ENCODE measurements around the gene CHTF8.

Gene CHTF8

GRCh38 chr16:69107316-69107962, 24.9 kb downstream of the CHTF8 start:
- in situ Hi-C loops (cut with HindIII; ENCODE audit: low pct_unique_long_range_greater_than_20kb, low sequenced_read_pairs) = no loop called here
- no peak for DNase-seq (ENCODE audit: low read depth in 1 of 2, low spot score in 1 of 2)
- TF ChIP-seq JUND (IDR thresholded peaks at IDR 0.05; ENCODE audit: low read depth) = no peak

GRCh38 chr16:69106491-69107315, 25.7 kb downstream of the CHTF8 start:
- TF ChIP-seq JUND (IDR thresholded peaks at IDR 0.05; ENCODE audit: low read depth) = no peak
- in situ Hi-C loops (cut with HindIII; ENCODE audit: low pct_unique_long_range_greater_than_20kb, low sequenced_read_pairs) = no loop called here
- DNase-seq (ENCODE audit: low read depth in 1 of 2, low spot score in 1 of 2) = peak in 1 of 2 experiments; percentile 28

GRCh38 chr16:69105501-69106361, 26.7 kb downstream of the CHTF8 start, which contains the start of gene HAS3:
Gene HAS3 (plus strand): TSS chr16:69105653. CDS start chr16:69109396, 3,743 bp downstream.
- peak; percentile 83 to 86 for DNase-seq (ENCODE audit: low read depth in 1 of 2, low spot score in 1 of 2)
- in situ Hi-C loops (cut with HindIII; ENCODE audit: low pct_unique_long_range_greater_than_20kb, low sequenced_read_pairs) = no loop called here
- TF ChIP-seq JUND (IDR thresholded peaks at IDR 0.05; ENCODE audit: low read depth) = no peak

- in situ Hi-C loops (cut with HindIII; ENCODE audit: low pct_unique_long_range_greater_than_20kb, low sequenced_read_pairs) = no loop called here
- no peak for DNase-seq (ENCODE audit: low read depth in 1 of 2, low spot score in 1 of 2)
- TF ChIP-seq JUND (IDR thresholded peaks at IDR 0.05; ENCODE audit: low read depth) = no peak
Measured at GRCh38 chr16:69100071-69100691, 32.2 kb downstream of the CHTF8 start.

GRCh38 chr16:69095193-69095592, 37.2 kb downstream of the CHTF8 start:
- TF ChIP-seq JUND (IDR thresholded peaks at IDR 0.05; ENCODE audit: low read depth) = no peak
- in situ Hi-C loops (cut with HindIII; ENCODE audit: low pct_unique_long_range_greater_than_20kb, low sequenced_read_pairs) = no loop called here
- DNase-seq (ENCODE audit: low read depth in 1 of 2, low spot score in 1 of 2) = no peak

GRCh38 chr16:69094501-69094900, 37.9 kb downstream of the CHTF8 start:
- TF ChIP-seq JUND (IDR thresholded peaks at IDR 0.05; ENCODE audit: low read depth) = no peak
- no peak for DNase-seq (ENCODE audit: low read depth in 1 of 2, low spot score in 1 of 2)
- in situ Hi-C loops (cut with HindIII; ENCODE audit: low pct_unique_long_range_greater_than_20kb, low sequenced_read_pairs) = no loop called here

- no peak for TF ChIP-seq JUND (IDR thresholded peaks at IDR 0.05; ENCODE audit: low read depth)
- DNase-seq (ENCODE audit: low read depth in 1 of 2, low spot score in 1 of 2) = no peak
Measured at GRCh38 chr16:69093974-69094373, 38.4 kb downstream of the CHTF8 start.

GRCh38 chr16:69089091-69089910, 43.1 kb downstream of the CHTF8 start:
- in situ Hi-C loops (cut with HindIII; ENCODE audit: low pct_unique_long_range_greater_than_20kb, low sequenced_read_pairs) = no loop called here
- DNase-seq (ENCODE audit: low read depth in 1 of 2, low spot score in 1 of 2) = no peak
- no peak for TF ChIP-seq JUND (IDR thresholded peaks at IDR 0.05; ENCODE audit: low read depth)

More at GRCh38 chr16:69093974-69094373, 38.4 kb downstream of the CHTF8 start:
- in situ Hi-C loops (cut with HindIII; ENCODE audit: low pct_unique_long_range_greater_than_20kb, low sequenced_read_pairs) = no loop called here

GRCh38 chr16:69088684-69089083, 43.7 kb downstream of the CHTF8 start:
- DNase-seq (ENCODE audit: low read depth in 1 of 2, low spot score in 1 of 2) = no peak
- in situ Hi-C loops (cut with HindIII; ENCODE audit: low pct_unique_long_range_greater_than_20kb, low sequenced_read_pairs) = no loop called here
- no peak for TF ChIP-seq JUND (IDR thresholded peaks at IDR 0.05; ENCODE audit: low read depth)

- no peak for TF ChIP-seq JUND (IDR thresholded peaks at IDR 0.05; ENCODE audit: low read depth)
- in situ Hi-C loops (cut with HindIII; ENCODE audit: low pct_unique_long_range_greater_than_20kb, low sequenced_read_pairs) = no loop called here
- DNase-seq (ENCODE audit: low read depth in 1 of 2, low spot score in 1 of 2) = peak in 1 of 2 experiments; percentile 22
Measured at GRCh38 chr16:69087161-69087581, 45.2 kb downstream of the CHTF8 start.

GRCh38 chr16:69085032-69085695, 47.2 kb downstream of the CHTF8 start:
- in situ Hi-C loops (cut with HindIII; ENCODE audit: low pct_unique_long_range_greater_than_20kb, low sequenced_read_pairs) = no loop called here
- TF ChIP-seq JUND (IDR thresholded peaks at IDR 0.05; ENCODE audit: low read depth) = no peak
- no peak for DNase-seq (ENCODE audit: low read depth in 1 of 2, low spot score in 1 of 2)
